ENCODE measurements around the gene KCNK2.
"Not testable (repeated sequence)": the region's sequence is repeated elsewhere in the genome, so short reads cannot be mapped to it uniquely, and the experiment has no call there.

The KCNK2 gene

GRCh38 chr1:215156232-215156631 is 73.7 kb downstream of the KCNK2 start:
- no peak overlapping the region for H3K27ac ChIP-seq (ENCODE audit: low read length)
- H3K4me3 ChIP-seq (ENCODE audit: low read depth in 1 of 2, low read length in 2 of 2), result no peak overlapping the region
- DNase-seq, result no peak
- no peaks in the 10 kb centered on the region for H3K27me3 ChIP-seq (ENCODE audit: insufficient read depth, low read length, poor library complexity)
- no peaks in the 10 kb centered on the region for H3K9me3 ChIP-seq (ENCODE audit: insufficient read depth, low read length, severe bottlenecking)
- no peaks in the 10 kb centered on the region for H3K79me2 ChIP-seq (ENCODE audit: insufficient read depth, low read length)
- ATAC-seq (ENCODE audit: insufficient read depth, low read depth), result no peak
- no peaks in the 10 kb centered on the region for H3K36me3 ChIP-seq (ENCODE audit: insufficient read depth, low read length)
- H3K4me1 ChIP-seq (ENCODE audit: insufficient read depth, low read length), result no peaks in the 10 kb centered on the region
- no peak overlapping the region for H3K4me2 ChIP-seq (ENCODE audit: insufficient read depth, low read length)
- TF ChIP-seq, protein P1, sequence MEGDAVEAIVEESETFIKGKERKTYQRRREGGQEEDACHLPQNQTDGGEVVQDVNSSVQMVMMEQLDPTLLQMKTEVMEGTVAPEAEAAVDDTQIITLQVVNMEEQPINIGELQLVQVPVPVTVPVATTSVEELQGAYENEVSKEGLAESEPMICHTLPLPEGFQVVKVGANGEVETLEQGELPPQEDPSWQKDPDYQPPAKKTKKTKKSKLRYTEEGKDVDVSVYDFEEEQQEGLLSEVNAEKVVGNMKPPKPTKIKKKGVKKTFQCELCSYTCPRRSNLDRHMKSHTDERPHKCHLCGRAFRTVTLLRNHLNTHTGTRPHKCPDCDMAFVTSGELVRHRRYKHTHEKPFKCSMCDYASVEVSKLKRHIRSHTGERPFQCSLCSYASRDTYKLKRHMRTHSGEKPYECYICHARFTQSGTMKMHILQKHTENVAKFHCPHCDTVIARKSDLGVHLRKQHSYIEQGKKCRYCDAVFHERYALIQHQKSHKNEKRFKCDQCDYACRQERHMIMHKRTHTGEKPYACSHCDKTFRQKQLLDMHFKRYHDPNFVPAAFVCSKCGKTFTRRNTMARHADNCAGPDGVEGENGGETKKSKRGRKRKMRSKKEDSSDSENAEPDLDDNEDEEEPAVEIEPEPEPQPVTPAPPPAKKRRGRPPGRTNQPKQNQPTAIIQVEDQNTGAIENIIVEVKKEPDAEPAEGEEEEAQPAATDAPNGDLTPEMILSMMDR (IDR thresholded peaks at IDR 0.05; ENCODE audit: borderline replicate concordance, extremely low read depth, low read length, poor library complexity, severe bottlenecking), result no peak
- no peak for TF ChIP-seq EZH2 (IDR thresholded peaks at IDR 0.05; ENCODE audit: borderline replicate concordance, low read depth, low read length, severe bottlenecking)
- no peaks in the 10 kb centered on the region for H4K20me1 ChIP-seq (ENCODE audit: insufficient read depth, low read length)
- H3K9ac ChIP-seq (ENCODE audit: low read depth, low read length), result no peak overlapping the region
- H2AFZ ChIP-seq (ENCODE audit: low read depth, low read length), result no peak overlapping the region

GRCh38 chr1:215160351-215160750 is 77.8 kb downstream of the KCNK2 start:
- Histone ChIP-seq H3K36me3 (ENCODE audit: insufficient read depth, low read length) (no peaks in the 10 kb centered on the region), H3K4me3 (ENCODE audit: low read depth in 1 of 2, low read length in 2 of 2) (no peak overlapping the region), H3K79me2 (ENCODE audit: insufficient read depth, low read length) (no peaks in the 10 kb centered on the region), H3K9me3 (ENCODE audit: insufficient read depth, low read length, severe bottlenecking) (no peaks in the 10 kb centered on the region), H3K4me1 (ENCODE audit: insufficient read depth, low read length) (no peaks in the 10 kb centered on the region), H2AFZ (ENCODE audit: low read depth, low read length) (no peak overlapping the region), H3K27ac (ENCODE audit: low read length) (no peak overlapping the region), H3K4me2 (ENCODE audit: insufficient read depth, low read length) (no peak overlapping the region), H4K20me1 (ENCODE audit: insufficient read depth, low read length) (no peaks in the 10 kb centered on the region), H3K27me3 (ENCODE audit: insufficient read depth, low read length, poor library complexity) (no peaks in the 10 kb centered on the region), H3K9ac (ENCODE audit: low read depth, low read length) (no peak overlapping the region)
- DNase-seq (no peak), ATAC-seq (ENCODE audit: insufficient read depth, low read depth) (no peak)
- TF ChIP-seq EZH2 (IDR thresholded peaks at IDR 0.05; ENCODE audit: borderline replicate concordance, low read depth, low read length, severe bottlenecking), result no peak
- TF ChIP-seq, protein P1 (IDR thresholded peaks at IDR 0.05; ENCODE audit: borderline replicate concordance, extremely low read depth, low read length, poor library complexity, severe bottlenecking), result no peak

GRCh38 chr1:215163144-215163543 is 80.6 kb downstream of the KCNK2 start:
- not testable (repeated sequence) for H2AFZ ChIP-seq (ENCODE audit: low read depth, low read length); H3K36me3 ChIP-seq (ENCODE audit: insufficient read depth, low read length); DNase-seq; H3K79me2 ChIP-seq (ENCODE audit: insufficient read depth, low read length); H3K27ac ChIP-seq (ENCODE audit: low read length); ATAC-seq (ENCODE audit: insufficient read depth, low read depth); H4K20me1 ChIP-seq (ENCODE audit: insufficient read depth, low read length); H3K9me3 ChIP-seq (ENCODE audit: insufficient read depth, low read length, severe bottlenecking); H3K9ac ChIP-seq (ENCODE audit: low read depth, low read length); H3K27me3 ChIP-seq (ENCODE audit: insufficient read depth, low read length, poor library complexity); H3K4me1 ChIP-seq (ENCODE audit: insufficient read depth, low read length); H3K4me2 ChIP-seq (ENCODE audit: insufficient read depth, low read length); H3K4me3 ChIP-seq (ENCODE audit: low read depth in 1 of 2, low read length in 2 of 2)

- DNase-seq, result no peak
- TF ChIP-seq EZH2 (IDR thresholded peaks at IDR 0.05; ENCODE audit: borderline replicate concordance, low read depth, low read length, severe bottlenecking), result no peak
- TF ChIP-seq, protein P1 (IDR thresholded peaks at IDR 0.05; ENCODE audit: borderline replicate concordance, extremely low read depth, low read length, poor library complexity, severe bottlenecking), result no peak
- H3K79me2 ChIP-seq (ENCODE audit: insufficient read depth, low read length), result no peaks in the 10 kb centered on the region
- H4K20me1 ChIP-seq (ENCODE audit: insufficient read depth, low read length), result no peaks in the 10 kb centered on the region
- H3K4me3 ChIP-seq (ENCODE audit: low read depth in 1 of 2, low read length in 2 of 2), result no peak overlapping the region
- no peaks in the 10 kb centered on the region for H3K27me3 ChIP-seq (ENCODE audit: insufficient read depth, low read length, poor library complexity)
- H3K9ac ChIP-seq (ENCODE audit: low read depth, low read length), result no peak overlapping the region
- ATAC-seq (ENCODE audit: insufficient read depth, low read depth), result no peak
- no peak overlapping the region for H3K27ac ChIP-seq (ENCODE audit: low read length)
- H3K36me3 ChIP-seq (ENCODE audit: insufficient read depth, low read length), result no peaks in the 10 kb centered on the region
- no peak overlapping the region for H2AFZ ChIP-seq (ENCODE audit: low read depth, low read length)
- no peak overlapping the region for H3K4me2 ChIP-seq (ENCODE audit: insufficient read depth, low read length)
- no peaks in the 10 kb centered on the region for H3K4me1 ChIP-seq (ENCODE audit: insufficient read depth, low read length)
- no peaks in the 10 kb centered on the region for H3K9me3 ChIP-seq (ENCODE audit: insufficient read depth, low read length, severe bottlenecking)
Measured at GRCh38 chr1:215166886-215167285, 84.3 kb downstream of the KCNK2 start.
